CD14-positive monocyte (primary cell): ENCODE measurements around the gene DEK. TPM values are rescaled to one million over a fixed set of nuclear protein-coding genes. Genes with fewer than 3 reads are reported as not detected.

Experiments used
- DNase-seq, 3 donors: peaks; one replicate each; pipeline ENCODE4 v3.0.0-alpha.2; 2011 to 2022
- H2AFZ ChIP-seq: 2 replicates; pipeline ENCODE4 v1.6.0; 2012; ENCODE audit warnings: mild to moderate bottlenecking, low read depth, low read length, inconsistent platforms; ENCODE audit not compliant: insufficient read depth, poor library complexity, severe bottlenecking
- H3K27ac ChIP-seq, 2 donors: 1 replicate in 1 of 2; 2 replicates in 1 of 2; pipeline ENCODE4 v1.5.1; 2012 to 2013; ENCODE audit warnings: low read length in 2 of 2, control low read depth in 1 of 2, inconsistent platforms in 1 of 2, low read depth in 1 of 2, mild to moderate bottlenecking in 1 of 2
- H3K27me3 ChIP-seq, 2 donors: one replicate each; pipeline versions ENCODE4 v1.6.0 to v1.6.1; 2011 to 2013; ENCODE audit warnings: low read length in 2 of 2; ENCODE audit not compliant: control insufficient read depth in 2 of 2, insufficient read depth in 2 of 2
- H3K36me3 ChIP-seq, 2 donors: replicated peaks in 1 of 2; 1 replicate in 1 of 2; 2 replicates in 1 of 2; pipeline versions ENCODE4 v1.5.1 to v1.6.1; 2012 to 2013; ENCODE audit warnings: low read length in 2 of 2, control low read depth in 1 of 2, inconsistent platforms in 1 of 2, mild to moderate bottlenecking in 1 of 2; ENCODE audit not compliant: insufficient read depth in 2 of 2, control insufficient read depth in 1 of 2
- H3K4me1 ChIP-seq, 2 donors: 1 replicate in 1 of 2; 2 replicates in 1 of 2; pipeline versions ENCODE4 v1.5.1 to v1.6.1; 2012 to 2013; ENCODE audit warnings: low read length in 2 of 2, control low read depth in 1 of 2, inconsistent platforms in 1 of 2, mild to moderate bottlenecking in 1 of 2, moderate library complexity in 1 of 2; ENCODE audit not compliant: insufficient read depth in 2 of 2, control insufficient read depth in 1 of 2
- H3K4me2 ChIP-seq: replicated peaks from 2 replicates; pipeline ENCODE3; 2012; ENCODE audit warnings: low read length, moderate library complexity, mild to moderate bottlenecking; ENCODE audit not compliant: poor library complexity, severe bottlenecking; ENCODE audit errors: extremely low read depth
- H3K4me3 ChIP-seq, 3 experiments: fragments of 200-600 bp in 1 of 3; sonication (generic) in 1 of 3; replicated peaks in 1 of 3; 1 replicate in 2 of 3; 2 replicates in 1 of 3; pipeline ENCODE4 v1.5.1; 2011 to 2013; ENCODE audit warnings: low read length in 3 of 3, mild to moderate bottlenecking in 3 of 3, control low read depth in 2 of 3, low read depth in 2 of 3, inconsistent platforms in 1 of 3, moderate library complexity in 1 of 3
- H3K79me2 ChIP-seq: 2 replicates; pipeline ENCODE4 v1.6.0; 2012; ENCODE audit warnings: mild to moderate bottlenecking, control low read depth, inconsistent platforms, low read length, moderate library complexity; ENCODE audit not compliant: insufficient read depth
- H3K9ac ChIP-seq: 2 replicates; pipeline ENCODE4 v1.6.0; 2017; ENCODE audit warnings: low read length, mild to moderate bottlenecking; ENCODE audit not compliant: insufficient read depth, poor library complexity, severe bottlenecking
- H3K9me3 ChIP-seq, 2 donors: replicated peaks in 1 of 2; 1 replicate in 1 of 2; 2 replicates in 1 of 2; pipeline versions ENCODE4 v1.5.1 to v1.6.1; 2012 to 2013; ENCODE audit warnings: low read length in 2 of 2, control low read depth in 1 of 2; ENCODE audit not compliant: control insufficient read depth in 1 of 2, insufficient read depth in 1 of 2
- H4K20me1 ChIP-seq: 2 replicates; pipeline ENCODE4 v1.6.0; 2012; ENCODE audit warnings: mild to moderate bottlenecking, low read length, control low read depth, moderate library complexity; ENCODE audit not compliant: insufficient read depth
- H3K27ac Mint-ChIP-seq, 7 donors: one replicate each; pipeline ENCODE4 v1.8.0; 2020; ENCODE audit warnings: mild to moderate bottlenecking in 7 of 7, mixed read lengths in 7 of 7, moderate library complexity in 6 of 7, inconsistent platforms in 2 of 7
- H3K27me3 Mint-ChIP-seq, 3 donors: one replicate each; pipeline ENCODE4 v1.8.0; 2021 to 2022; ENCODE audit warnings: low read depth in 3 of 3, mild to moderate bottlenecking in 3 of 3, mixed read lengths in 3 of 3, moderate library complexity in 3 of 3, inconsistent platforms in 1 of 3
- H3K36me3 Mint-ChIP-seq, 2 donors: one replicate each; pipeline ENCODE4 v1.8.0; 2020; ENCODE audit warnings: mixed read lengths in 2 of 2, inconsistent platforms in 1 of 2, mild to moderate bottlenecking in 1 of 2
- H3K4me1 Mint-ChIP-seq: one replicate; pipeline ENCODE4 v1.8.0; 2020; ENCODE audit warnings: mild to moderate bottlenecking, mixed read lengths
- H3K4me3 Mint-ChIP-seq, 2 donors: one replicate each; pipeline ENCODE4 v1.8.0; 2020; ENCODE audit warnings: mild to moderate bottlenecking in 2 of 2, mixed read lengths in 2 of 2, moderate library complexity in 1 of 2
- H3K9me3 Mint-ChIP-seq, 7 donors: one replicate each; pipeline ENCODE4 v1.8.0; 2020 to 2022; ENCODE audit warnings: mixed read lengths in 7 of 7, mild to moderate bottlenecking in 6 of 7, moderate library complexity in 6 of 7, inconsistent platforms in 2 of 7
- CTCF ChIP-seq: fragments of 200-600 bp; IDR thresholded peaks from one replicate; pipeline ENCODE4 v1.8.0; 2022; ENCODE audit warnings: antibody characterized with exemption, mild to moderate bottlenecking
- WGBS: methylation state at CpG from one replicate; pipeline ENCODE4 v1.1.5; 2013; ENCODE audit warnings: missing lambda C conversion rate; ENCODE audit not compliant: insufficient coverage; 5-methylcytosine and 5-hydroxymethylcytosine counted together
- intact Hi-C, 2 donors: fragments of 100-400 bp; cut with micrococcal nuclease; formaldehyde crosslinking; loops; one replicate each; pipeline versions ENCODE4 v1.15.0 to v1.15.1; 2023
- polyA plus RNA-seq, 3 donors: library from polyadenylated mRNA; depleted of rRNA in 1 of 3; unstranded in 2 of 3; stranded (reverse) in 1 of 3; fragments of 300-500 nt in 2 of 3; fragments of >200 nt in 1 of 3; fragmentation: Illumina TruSeq in 2 of 3; gene quantifications; 1 replicate in 2 of 3; 2 replicates in 1 of 3; pipeline ENCODE4 v1.2.3, GENCODE V29; 2012 to 2021

The DEK gene
- polyA plus RNA-seq, 3 donors = 32.3 to 63.9 (median 56.5) TPM

- Histone ChIP-seq H3K27me3 (no peaks in the 10 kb centered on the region), H3K4me3 (no peak overlapping the region), H4K20me1 (peaks cover 61% of the 10 kb centered on the region), H3K4me1 (no peaks in the 10 kb centered on the region), H3K27ac (peak overlapping the region in 1 of 2 donors; percentile 12), H3K9me3 (no peaks in the 10 kb centered on the region), H3K79me2 (peaks cover 100% of the 10 kb centered on the region), H3K36me3 (peaks cover 80 to 100% of the 10 kb centered on the region in 2 donors), H3K4me2 (no peak overlapping the region), H2AFZ (no peak overlapping the region), H3K9ac (no peak overlapping the region)
- H3K4me3 Mint-ChIP-seq = no peak overlapping the region
- no peak for TF ChIP-seq CTCF
- no peak overlapping the region for H3K27ac Mint-ChIP-seq
- H3K4me1 Mint-ChIP-seq = no peaks in the 10 kb centered on the region
- 100% methylated on average over 3 of the region's 4 CpGs for WGBS
- intact Hi-C loops = no loop called here
- H3K36me3 Mint-ChIP-seq = peaks cover 63 to 82% of the 10 kb centered on the region in 2 donors
- no peak for DNase-seq
- H3K9me3 Mint-ChIP-seq = no peaks in the 10 kb centered on the region
- H3K27me3 Mint-ChIP-seq = no peaks in the 10 kb centered on the region
Observed at GRCh38 chr6:18249271-18249670, 15.1 kb downstream of the DEK start.

- H3K4me1 Mint-ChIP-seq = no peaks in the 10 kb centered on the region
- Histone ChIP-seq H4K20me1 (peaks cover 61% of the 10 kb centered on the region), H3K4me3 (no peak overlapping the region), H3K9me3 (no peaks in the 10 kb centered on the region), H2AFZ (no peak overlapping the region), H3K79me2 (peaks cover 100% of the 10 kb centered on the region), H3K4me1 (no peaks in the 10 kb centered on the region), H3K4me2 (no peak overlapping the region), H3K27ac (peak overlapping the region in 1 of 2 donors; percentile 12), H3K27me3 (no peaks in the 10 kb centered on the region), H3K9ac (no peak overlapping the region), H3K36me3 (peaks cover 81 to 100% of the 10 kb centered on the region in 2 donors)
- 71% methylated on average over 1 of the region's 2 CpGs for WGBS
- no peaks in the 10 kb centered on the region for H3K27me3 Mint-ChIP-seq
- peaks cover 63 to 82% of the 10 kb centered on the region in 2 donors for H3K36me3 Mint-ChIP-seq
- no peak for TF ChIP-seq CTCF
- no peaks in the 10 kb centered on the region for H3K9me3 Mint-ChIP-seq
- intact Hi-C loops = no loop called here
- H3K4me3 Mint-ChIP-seq = no peak overlapping the region
- peak overlapping the region in 1 of 7 donors; percentile 15 for H3K27ac Mint-ChIP-seq
- no peak for DNase-seq
Observed at GRCh38 chr6:18248698-18249097, 15.6 kb downstream of the DEK start.
